ENCODE data around the gene HECTD2.
A peak's percentile ranks its signal among the peaks of the same experiment; 100 is the strongest.
"Not testable (repeated sequence)": the region's sequence is repeated elsewhere in the genome, so short reads cannot be mapped to it uniquely, and the experiment has no call there.

Gene HECTD2

DNA sequence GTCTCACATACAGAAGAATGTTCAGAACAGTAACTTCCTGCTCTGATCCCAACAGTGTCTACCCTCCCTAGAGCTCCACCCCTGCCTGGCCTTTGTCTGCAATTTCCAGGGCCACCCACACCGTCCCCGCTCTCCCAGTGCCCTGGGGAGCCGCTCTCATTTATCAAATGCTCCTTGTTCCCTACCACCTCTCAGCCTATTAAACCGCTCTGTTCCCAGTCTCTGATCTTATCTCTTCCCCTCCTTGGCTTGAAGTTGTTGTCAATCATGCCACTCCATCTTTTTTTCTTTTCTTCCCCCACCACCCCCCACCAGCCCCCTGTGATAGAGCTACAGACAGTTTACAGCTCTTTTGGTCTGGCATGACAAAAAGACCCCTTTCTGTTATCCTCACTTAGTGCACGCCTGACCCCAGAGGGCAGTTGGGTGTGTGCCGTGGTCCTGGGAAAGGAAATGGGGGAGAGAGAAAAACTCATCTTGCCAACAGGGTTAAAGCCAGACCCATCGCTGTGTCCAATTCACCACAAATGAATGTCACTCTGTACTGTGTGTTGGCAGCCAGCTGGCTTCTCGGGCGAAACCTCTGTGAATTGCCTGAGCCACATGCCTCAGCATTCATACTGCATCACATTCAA lies 28.8 kb upstream of the HECTD2 start:
- TF ChIP-seq, protein P1, sequence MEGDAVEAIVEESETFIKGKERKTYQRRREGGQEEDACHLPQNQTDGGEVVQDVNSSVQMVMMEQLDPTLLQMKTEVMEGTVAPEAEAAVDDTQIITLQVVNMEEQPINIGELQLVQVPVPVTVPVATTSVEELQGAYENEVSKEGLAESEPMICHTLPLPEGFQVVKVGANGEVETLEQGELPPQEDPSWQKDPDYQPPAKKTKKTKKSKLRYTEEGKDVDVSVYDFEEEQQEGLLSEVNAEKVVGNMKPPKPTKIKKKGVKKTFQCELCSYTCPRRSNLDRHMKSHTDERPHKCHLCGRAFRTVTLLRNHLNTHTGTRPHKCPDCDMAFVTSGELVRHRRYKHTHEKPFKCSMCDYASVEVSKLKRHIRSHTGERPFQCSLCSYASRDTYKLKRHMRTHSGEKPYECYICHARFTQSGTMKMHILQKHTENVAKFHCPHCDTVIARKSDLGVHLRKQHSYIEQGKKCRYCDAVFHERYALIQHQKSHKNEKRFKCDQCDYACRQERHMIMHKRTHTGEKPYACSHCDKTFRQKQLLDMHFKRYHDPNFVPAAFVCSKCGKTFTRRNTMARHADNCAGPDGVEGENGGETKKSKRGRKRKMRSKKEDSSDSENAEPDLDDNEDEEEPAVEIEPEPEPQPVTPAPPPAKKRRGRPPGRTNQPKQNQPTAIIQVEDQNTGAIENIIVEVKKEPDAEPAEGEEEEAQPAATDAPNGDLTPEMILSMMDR (IDR thresholded peaks at IDR 0.05; ENCODE audit: poor library complexity, severe bottlenecking), result no peak
- H3K36me3 ChIP-seq (ENCODE audit: low read depth), result no peaks in the 10 kb centered on the region
- no peak overlapping the region for H3K4me3 ChIP-seq (ENCODE audit: severe bottlenecking)
- ATAC-seq (ENCODE audit: low read depth) (no peak), DNase-seq (ENCODE audit: low spot score) (no peak)
- H3K27ac ChIP-seq (ENCODE audit: poor library complexity, severe bottlenecking), result no peak overlapping the region
- H3K27me3 ChIP-seq (ENCODE audit: insufficient read depth, poor library complexity, severe bottlenecking), result no peaks in the 10 kb centered on the region
- H3K4me1 ChIP-seq (ENCODE audit: insufficient read depth, poor library complexity, severe bottlenecking), result no peaks in the 10 kb centered on the region
- H3K9me3 ChIP-seq (ENCODE audit: severe bottlenecking), result peaks cover 1% of the 10 kb centered on the region

DNA sequence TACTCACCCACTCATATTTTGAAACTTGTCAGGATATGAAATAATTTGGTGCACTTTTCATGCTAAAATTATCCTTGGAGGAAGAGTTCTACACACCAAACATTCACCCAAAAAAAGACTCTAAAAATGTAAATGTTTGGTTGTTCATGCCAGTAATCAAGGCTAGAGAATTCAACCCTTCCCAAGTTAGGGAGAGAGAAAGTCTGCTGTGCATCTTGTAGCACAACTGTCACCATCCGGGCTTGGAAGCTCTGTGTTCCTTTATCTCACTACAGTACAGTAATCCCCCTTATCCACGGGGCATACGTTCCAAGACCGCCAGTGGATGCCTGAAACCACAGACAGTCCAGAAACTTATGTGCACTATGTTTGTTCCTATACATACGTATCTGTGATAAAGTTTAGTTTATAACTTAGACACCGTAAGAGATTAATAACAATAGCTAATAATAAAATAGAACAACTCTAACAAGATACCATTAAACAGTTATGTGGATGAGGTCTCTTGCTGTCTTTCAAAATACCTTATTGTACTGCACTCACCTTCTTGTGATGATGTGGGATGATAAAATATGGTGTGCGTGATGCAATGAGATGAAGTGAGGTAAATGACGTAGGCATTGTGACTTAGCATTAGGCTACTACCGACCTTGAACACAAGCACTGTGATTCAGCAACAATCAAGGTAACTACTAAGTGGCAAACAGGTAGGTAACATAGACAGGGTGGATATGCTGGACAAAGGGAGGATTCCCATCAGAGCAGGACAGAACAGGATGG lies 24.6 kb upstream of the HECTD2 start:
- no peak for ATAC-seq (ENCODE audit: low read depth)
- no peaks in the 10 kb centered on the region for H3K27me3 ChIP-seq (ENCODE audit: insufficient read depth, poor library complexity, severe bottlenecking)
- DNase-seq (ENCODE audit: low spot score), result no peak
- no peak overlapping the region for H3K27ac ChIP-seq (ENCODE audit: poor library complexity, severe bottlenecking)
- TF ChIP-seq, protein P1 (IDR thresholded peaks at IDR 0.05; ENCODE audit: poor library complexity, severe bottlenecking), result no peak
- no peaks in the 10 kb centered on the region for H3K36me3 ChIP-seq (ENCODE audit: low read depth)
- H3K4me3 ChIP-seq (ENCODE audit: severe bottlenecking), result no peak overlapping the region
- H3K4me1 ChIP-seq (ENCODE audit: insufficient read depth, poor library complexity, severe bottlenecking), result no peaks in the 10 kb centered on the region
- no peaks in the 10 kb centered on the region for H3K9me3 ChIP-seq (ENCODE audit: severe bottlenecking)

DNA sequence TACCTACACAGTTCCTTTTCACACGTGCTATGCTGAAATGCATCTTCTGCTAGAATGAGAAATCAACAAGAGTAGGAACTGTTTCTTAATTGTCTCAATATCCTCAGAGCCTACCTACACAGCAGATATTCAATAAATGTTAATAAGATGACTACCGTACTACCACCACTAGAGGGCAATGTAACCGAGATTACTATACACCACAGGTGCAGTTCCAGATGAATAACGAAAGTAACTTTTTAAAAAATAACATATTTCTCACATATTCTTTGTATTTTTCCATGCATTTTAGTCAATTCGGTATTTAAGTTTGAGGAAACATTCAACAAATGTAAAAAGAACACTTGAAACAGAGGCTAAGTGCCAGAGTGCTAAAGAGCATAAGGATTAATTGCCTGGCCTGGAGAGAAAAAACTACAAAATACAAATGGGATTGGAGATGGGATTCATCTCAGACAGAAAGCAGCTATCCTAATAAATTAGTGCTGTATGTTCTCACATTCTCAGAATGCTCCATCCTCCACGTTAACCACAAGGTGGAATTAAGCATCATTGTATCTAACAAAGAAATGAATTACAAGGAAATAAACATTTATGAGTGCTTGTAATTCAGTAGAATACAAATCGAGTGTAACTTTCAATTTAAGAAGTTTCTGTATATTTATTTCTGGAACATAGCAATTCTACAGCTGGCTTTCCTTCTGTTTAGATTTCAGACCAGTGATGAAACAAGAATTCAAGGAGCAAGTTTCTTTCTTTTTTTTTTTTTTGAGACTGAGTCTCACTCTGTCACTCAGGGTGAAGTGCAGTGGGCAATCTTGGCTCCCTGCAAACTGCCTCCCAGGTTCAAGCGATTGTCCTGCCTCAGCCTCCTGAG lies 20.3 kb upstream of the HECTD2 start:
- TF ChIP-seq, protein P1 (IDR thresholded peaks at IDR 0.05; ENCODE audit: poor library complexity, severe bottlenecking), result peak; percentile 84
- Histone ChIP-seq H3K9me3 (ENCODE audit: severe bottlenecking) (no peaks in the 10 kb centered on the region), H3K27me3 (ENCODE audit: insufficient read depth, poor library complexity, severe bottlenecking) (no peaks in the 10 kb centered on the region), H3K36me3 (ENCODE audit: low read depth) (no peaks in the 10 kb centered on the region), H3K27ac (ENCODE audit: poor library complexity, severe bottlenecking) (no peak overlapping the region), H3K4me1 (ENCODE audit: insufficient read depth, poor library complexity, severe bottlenecking) (no peaks in the 10 kb centered on the region), H3K4me3 (ENCODE audit: severe bottlenecking) (no peak overlapping the region)
- DNase-seq (ENCODE audit: low spot score) (no peak), ATAC-seq (ENCODE audit: low read depth) (peak; percentile 80; the same call in 2 of the 3 replicates)

DNA sequence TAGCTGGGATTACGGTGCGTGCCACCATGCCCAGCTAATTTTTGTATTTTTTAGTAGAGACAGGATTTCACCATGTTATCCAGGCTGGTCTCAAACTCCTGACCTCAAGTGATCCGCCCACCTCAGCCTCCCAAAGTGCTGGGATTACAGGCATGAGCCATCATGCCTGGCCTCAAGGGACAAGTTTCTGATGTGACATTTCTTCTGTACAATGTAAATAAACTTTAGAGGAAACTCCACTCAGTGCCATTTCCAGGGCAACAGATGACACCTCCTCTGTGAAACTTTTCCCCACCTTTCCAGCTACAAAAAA lies 19.7 kb upstream of the HECTD2 start:
- not testable (repeated sequence) for H3K4me3 ChIP-seq (ENCODE audit: severe bottlenecking); H3K27ac ChIP-seq (ENCODE audit: poor library complexity, severe bottlenecking); H3K4me1 ChIP-seq (ENCODE audit: insufficient read depth, poor library complexity, severe bottlenecking); H3K9me3 ChIP-seq (ENCODE audit: severe bottlenecking); H3K36me3 ChIP-seq (ENCODE audit: low read depth); H3K27me3 ChIP-seq (ENCODE audit: insufficient read depth, poor library complexity, severe bottlenecking); ATAC-seq (ENCODE audit: low read depth); DNase-seq (ENCODE audit: low spot score)

DNA sequence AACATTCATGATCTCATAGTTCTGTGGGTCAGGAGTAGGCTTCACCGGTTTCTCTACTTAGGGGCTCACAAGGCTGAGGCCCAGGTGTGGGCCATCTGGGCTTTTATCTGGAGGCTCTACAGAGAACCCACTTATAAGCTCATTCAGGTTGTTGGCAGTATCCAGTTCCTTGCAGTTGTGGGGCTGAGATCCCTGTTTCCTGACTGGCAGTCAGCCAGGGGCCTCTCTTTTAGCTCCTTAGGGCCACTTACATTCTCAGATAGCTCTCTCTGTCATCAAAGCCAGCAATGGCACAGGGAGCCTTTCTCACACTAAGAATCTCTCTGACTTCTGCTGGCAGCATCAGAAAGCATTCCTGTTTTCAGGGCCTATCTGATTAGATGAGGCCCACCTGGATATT lies 18.2 kb upstream of the HECTD2 start:
- ATAC-seq (ENCODE audit: low read depth) (no peak), DNase-seq (ENCODE audit: low spot score) (no peak)
- H3K4me1 ChIP-seq (ENCODE audit: insufficient read depth, poor library complexity, severe bottlenecking), result no peaks in the 10 kb centered on the region
- H3K27ac ChIP-seq (ENCODE audit: poor library complexity, severe bottlenecking), result no peak overlapping the region
- no peaks in the 10 kb centered on the region for H3K27me3 ChIP-seq (ENCODE audit: insufficient read depth, poor library complexity, severe bottlenecking)
- no peak overlapping the region for H3K4me3 ChIP-seq (ENCODE audit: severe bottlenecking)
- no peaks in the 10 kb centered on the region for H3K9me3 ChIP-seq (ENCODE audit: severe bottlenecking)
- H3K36me3 ChIP-seq (ENCODE audit: low read depth), result no peaks in the 10 kb centered on the region
- TF ChIP-seq, protein P1 (IDR thresholded peaks at IDR 0.05; ENCODE audit: poor library complexity, severe bottlenecking), result no peak
